SK-N-SH treated with all-trans-retinoic acid at 6 μM for 48 hours (cell line): Measurements from ENCODE around the gene SIX3.

ENCODE experiments used
- ATAC-seq: fragments of 200-7000 bp; cut with Tn5 transposase; 3 replicates; pipeline ENCODE4 v1.9.1; 2020; ENCODE audit warnings: mild to moderate bottlenecking, moderate library complexity
- ARNTL ChIP-seq: fragments of 450-650 bp; formaldehyde crosslinking; IDR thresholded peaks from 2 replicates; pipeline ENCODE4 v1.5.0; 2020; ENCODE audit warnings: low read depth, mild to moderate bottlenecking, moderate library complexity, borderline replicate concordance
- BACH2 ChIP-seq: fragments of 250-450 bp; sonication (Bioruptor Pico); IDR thresholded peaks from 2 replicates; pipeline ENCODE4 v1.9.0; 2021; ENCODE audit warnings: mild to moderate bottlenecking, borderline replicate concordance
- CSRNP3 ChIP-seq: fragments of 250-450 bp; sonication (Bioruptor Pico); IDR thresholded peaks from 2 replicates; pipeline ENCODE4 v1.5.1; 2021; ENCODE audit warnings: mild to moderate bottlenecking, moderate library complexity
- ESRRG ChIP-seq: fragments of 250-450 bp; sonication (Bioruptor Pico); IDR thresholded peaks from 2 replicates; pipeline ENCODE4 v1.6.1; 2021; ENCODE audit warnings: mild to moderate bottlenecking
- GLIS3 ChIP-seq: fragments of 250-450 bp; sonication (Bioruptor Pico); IDR thresholded peaks from 2 replicates; pipeline ENCODE4 v1.5.0; 2020; ENCODE audit warnings: mild to moderate bottlenecking, moderate library complexity
- ISL1 ChIP-seq: fragments of 250-450 bp; sonication (Bioruptor Pico); IDR thresholded peaks from 2 replicates; pipeline ENCODE4 v2.1.2; 2022; ENCODE audit warnings: mild to moderate bottlenecking, moderate library complexity
- OSR1 ChIP-seq: fragments of 250-450 bp; sonication (Bioruptor Pico); IDR thresholded peaks from 2 replicates; pipeline ENCODE4 v1.8.0; 2022; ENCODE audit warnings: moderate library complexity, mild to moderate bottlenecking, inconsistent platforms
- PATZ1 ChIP-seq: fragments of 250-450 bp; sonication (Bioruptor Pico); IDR thresholded peaks from 2 replicates; pipeline ENCODE4 v1.8.0; 2020; ENCODE audit warnings: mild to moderate bottlenecking, moderate library complexity, borderline replicate concordance
- POU6F1 ChIP-seq: fragments of 250-450 bp; sonication (Bioruptor Pico); IDR thresholded peaks from 2 replicates; pipeline ENCODE4 v1.8.0; 2021; ENCODE audit warnings: low read depth, mild to moderate bottlenecking, moderate library complexity, borderline replicate concordance
- PPARA ChIP-seq: fragments of 250-450 bp; sonication (Bioruptor Pico); IDR thresholded peaks from 2 replicates; pipeline ENCODE4 v1.5.0; 2020; ENCODE audit warnings: mild to moderate bottlenecking, borderline replicate concordance
- RARB ChIP-seq: fragments of 250-450 bp; sonication (Bioruptor Pico); IDR thresholded peaks from 2 replicates; pipeline ENCODE4 v1.8.0; 2021; ENCODE audit warnings: mild to moderate bottlenecking, moderate library complexity
- SNAI2 ChIP-seq: fragments of 250-450 bp; sonication (Bioruptor Pico); IDR thresholded peaks from 2 replicates; pipeline ENCODE4 v1.5.0; 2020; ENCODE audit warnings: mild to moderate bottlenecking, moderate library complexity
- TCF4 ChIP-seq: fragments of 250-450 bp; sonication (Bioruptor Pico); IDR thresholded peaks from 2 replicates; pipeline ENCODE4 v1.8.0; 2021; ENCODE audit warnings: mild to moderate bottlenecking, moderate library complexity, borderline replicate concordance
- TOX ChIP-seq: fragments of 250-450 bp; sonication (Bioruptor Pico); IDR thresholded peaks from 2 replicates; pipeline ENCODE4 v1.8.0; 2021; ENCODE audit warnings: mild to moderate bottlenecking, moderate library complexity, borderline replicate concordance
- ZC3H10 ChIP-seq: fragments of 250-450 bp; sonication (Bioruptor Pico); IDR thresholded peaks from 2 replicates; pipeline ENCODE4 v1.5.1; 2021; ENCODE audit warnings: mild to moderate bottlenecking, moderate library complexity
- ZFP3 ChIP-seq: fragments of 250-450 bp; sonication (Bioruptor Pico); IDR thresholded peaks from 2 replicates; pipeline ENCODE4 v1.5.0; 2020; ENCODE audit warnings: mild to moderate bottlenecking, moderate library complexity
- ZFP30 ChIP-seq: fragments of 450-650 bp; formaldehyde crosslinking; IDR thresholded peaks from 2 replicates; pipeline ENCODE4 v1.5.0; 2022; ENCODE audit warnings: mild to moderate bottlenecking, moderate library complexity
- ZNF565 ChIP-seq: fragments of 450-650 bp; formaldehyde crosslinking; conservative IDR thresholded peaks from 2 replicates; pipeline ENCODE4 v1.5.0; 2020; ENCODE audit warnings: low read depth, mild to moderate bottlenecking, moderate library complexity
- ZNF70 ChIP-seq: fragments of 450-650 bp; formaldehyde crosslinking; IDR thresholded peaks from 2 replicates; pipeline ENCODE4 v1.5.0; 2020; ENCODE audit warnings: mild to moderate bottlenecking, moderate library complexity
- ZNF8 ChIP-seq: fragments of 450-650 bp; formaldehyde crosslinking; IDR thresholded peaks from 2 replicates; pipeline ENCODE4 v1.5.0; 2020; ENCODE audit warnings: mild to moderate bottlenecking, moderate library complexity
- TF ChIP-seq, protein P1 (sequence below): fragments of 250-450 bp; sonication (Bioruptor Pico); IDR thresholded peaks from 2 replicates; pipeline ENCODE4 v1.5.1; 2020; ENCODE audit warnings: low read depth, mild to moderate bottlenecking, moderate library complexity

Gene SIX3

GRCh38 chr2:44944102-44944951, 2.8 kb downstream of the SIX3 start (continued):
- no peak for TF ChIP-seq ARNTL (CRISPR knock-in tag)
- TF ChIP-seq TCF4 = no peak
- no peak for TF ChIP-seq ZNF565
- TF ChIP-seq ZNF8 (CRISPR knock-in tag) = no peak

GRCh38 chr2:44944952-44945612, 3.6 kb downstream of the SIX3 start:
- ATAC-seq = no peak
- TF ChIP-seq SNAI2 (no peak), GLIS3 (CRISPR knock-in tag) (no peak), ZNF70 (CRISPR knock-in tag) (no peak), OSR1 (CRISPR knock-in tag) (no peak), ZNF8 (CRISPR knock-in tag) (no peak), ESRRG (CRISPR knock-in tag) (no peak), POU6F1 (CRISPR knock-in tag) (no peak), PPARA (no peak), ZC3H10 (CRISPR knock-in tag) (no peak), BACH2 (no peak), TCF4 (no peak), CSRNP3 (CRISPR knock-in tag) (no peak)
- TF ChIP-seq, all 23 proteins: peak for 0

- no peak for TF ChIP-seq ZC3H10 (CRISPR knock-in tag)
- no peak for TF ChIP-seq TCF4
- no peak for TF ChIP-seq ZNF565
- TF ChIP-seq ARNTL (CRISPR knock-in tag) = no peak
- no peak for TF ChIP-seq PATZ1
- TF ChIP-seq OSR1 (CRISPR knock-in tag) = no peak
- no peak for TF ChIP-seq SNAI2
- no peak for TF ChIP-seq POU6F1 (CRISPR knock-in tag)
- no peak for TF ChIP-seq ZNF8 (CRISPR knock-in tag)
- no peak for TF ChIP-seq PPARA
- no peak for TF ChIP-seq ESRRG (CRISPR knock-in tag)
- no peak for TF ChIP-seq RARB
- TF ChIP-seq ZFP30 = no peak
- TF ChIP-seq ZFP3 (CRISPR knock-in tag) = no peak
- no peak for TF ChIP-seq CSRNP3 (CRISPR knock-in tag)
- TF ChIP-seq BACH2 = no peak
- TF ChIP-seq, protein P1, sequence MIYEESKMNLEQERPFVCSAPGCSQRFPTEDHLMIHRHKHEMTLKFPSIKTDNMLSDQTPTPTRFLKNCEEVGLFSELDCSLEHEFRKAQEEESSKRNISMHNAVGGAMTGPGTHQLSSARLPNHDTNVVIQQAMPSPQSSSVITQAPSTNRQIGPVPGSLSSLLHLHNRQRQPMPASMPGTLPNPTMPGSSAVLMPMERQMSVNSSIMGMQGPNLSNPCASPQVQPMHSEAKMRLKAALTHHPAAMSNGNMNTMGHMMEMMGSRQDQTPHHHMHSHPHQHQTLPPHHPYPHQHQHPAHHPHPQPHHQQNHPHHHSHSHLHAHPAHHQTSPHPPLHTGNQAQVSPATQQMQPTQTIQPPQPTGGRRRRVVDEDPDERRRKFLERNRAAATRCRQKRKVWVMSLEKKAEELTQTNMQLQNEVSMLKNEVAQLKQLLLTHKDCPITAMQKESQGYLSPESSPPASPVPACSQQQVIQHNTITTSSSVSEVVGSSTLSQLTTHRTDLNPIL (CRISPR knock-in tag) = no peak
- TF ChIP-seq TOX (CRISPR knock-in tag) = no peak
- TF ChIP-seq ZNF70 (CRISPR knock-in tag) = no peak
- no peak for TF ChIP-seq ISL1
- ATAC-seq = no peak
Observed at GRCh38 chr2:44945676-44946371, 4.3 kb downstream of the SIX3 start.
